Muscle layer of colon (tissue), 2 donors: Measurements from ENCODE around the gene GAB2.

Experiments used
- H3K27ac ChIP-seq: one replicate; pipeline ENCODE4 v1.7.0; 2013; ENCODE audit warnings: low read depth, mild to moderate bottlenecking, low read length, moderate library complexity
- H3K27me3 ChIP-seq, 2 donors: one replicate each; pipeline ENCODE4 v1.7.0; 2013; ENCODE audit warnings: low read length in 2 of 2, mild to moderate bottlenecking in 2 of 2; ENCODE audit not compliant: insufficient read depth in 2 of 2, control insufficient read depth in 1 of 2
- H3K36me3 ChIP-seq: one replicate; pipeline ENCODE4 v1.7.0; 2013; ENCODE audit warnings: mild to moderate bottlenecking, low read length; ENCODE audit not compliant: insufficient read depth
- H3K4me1 ChIP-seq: one replicate; pipeline ENCODE4 v1.7.0; 2013; ENCODE audit warnings: mild to moderate bottlenecking, low read length; ENCODE audit not compliant: insufficient read depth
- H3K4me3 ChIP-seq, 2 donors: one replicate each; pipeline ENCODE4 v1.7.0; 2013; ENCODE audit warnings: low read length in 2 of 2, low read depth in 1 of 2, mild to moderate bottlenecking in 1 of 2, moderate library complexity in 1 of 2
- H3K9ac ChIP-seq: one replicate; pipeline ENCODE4 v1.7.0; 2013; ENCODE audit warnings: low read length
- H3K9me3 ChIP-seq: one replicate; pipeline ENCODE4 v1.7.0; 2013; ENCODE audit warnings: mild to moderate bottlenecking, low read length
- donor health status: abdominal sarcoma.
- donor health status: Adenocarcinoma of cecum.

Gene GAB2

DNA sequence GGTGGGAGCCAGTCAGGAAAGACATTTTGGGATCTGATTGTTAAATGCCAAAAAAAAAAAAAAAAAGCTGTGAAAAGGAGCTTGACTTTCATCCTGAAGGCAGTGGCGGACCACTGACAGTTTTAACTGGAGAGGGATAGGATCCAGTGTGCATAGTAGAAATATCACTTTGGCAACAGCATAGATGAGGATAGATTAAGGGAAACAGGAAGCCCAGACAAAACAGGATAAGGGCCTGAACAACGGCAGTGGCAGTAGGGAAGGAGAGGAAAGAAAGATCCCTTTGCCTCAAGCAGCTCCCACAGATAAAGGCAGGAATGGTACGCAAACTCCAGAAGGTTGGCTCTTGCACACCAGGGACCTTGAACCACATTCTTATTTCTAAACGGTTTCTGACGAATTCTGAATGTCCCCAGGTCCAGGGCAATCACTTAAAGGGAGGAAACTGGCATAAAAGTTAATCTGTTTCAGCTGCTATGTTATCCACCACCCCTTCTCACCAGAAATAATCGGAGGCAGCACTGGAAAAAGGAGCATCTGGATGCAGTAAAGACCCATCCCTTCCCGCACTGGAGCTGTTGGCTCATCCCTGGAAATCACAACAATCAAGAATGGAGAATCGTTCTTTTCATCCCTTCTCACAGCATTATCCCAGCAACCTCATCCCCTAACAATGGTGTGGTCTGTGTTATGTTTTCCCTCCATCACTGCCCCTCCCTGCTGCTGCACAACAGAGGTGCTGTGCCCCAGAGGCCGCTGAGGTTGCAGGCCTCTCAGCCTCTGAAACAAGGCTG lies 99.1 kb downstream of the GAB2 start:
- Histone ChIP-seq H3K4me3 (no peak overlapping the region), H3K4me1 (peaks cover 35% of the 10 kb centered on the region), H3K27ac (peak overlapping the region; percentile 39), H3K27me3 (no peaks in the 10 kb centered on the region), H3K36me3 (no peaks in the 10 kb centered on the region), H3K9me3 (no peaks in the 10 kb centered on the region), H3K9ac (no peak overlapping the region)

DNA sequence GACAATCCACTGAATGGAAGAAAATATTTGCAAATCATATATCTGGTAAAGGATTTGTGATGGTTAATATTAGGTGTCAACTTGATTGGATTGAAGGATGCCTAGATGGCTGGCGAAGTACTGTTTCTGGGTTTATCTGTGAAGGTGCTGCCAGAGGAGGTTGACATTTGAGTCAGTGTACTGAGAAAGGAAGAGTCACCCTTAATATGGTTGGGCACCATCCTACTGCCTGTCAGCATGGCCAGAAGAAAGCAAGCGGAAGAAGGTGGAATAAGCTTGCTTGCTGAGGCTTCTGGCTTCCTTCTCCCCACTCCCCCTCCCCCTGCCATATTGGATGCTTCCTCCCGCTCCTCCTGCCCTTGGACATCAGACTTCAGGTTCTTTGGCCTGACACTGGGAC lies 101.9 kb downstream of the GAB2 start:
- no peaks in the 10 kb centered on the region for H3K27me3 ChIP-seq
- no peak overlapping the region for H3K27ac ChIP-seq
- no peak overlapping the region for H3K4me3 ChIP-seq
- H3K9me3 ChIP-seq, result no peaks in the 10 kb centered on the region
- H3K4me1 ChIP-seq, result peaks cover 41% of the 10 kb centered on the region
- H3K36me3 ChIP-seq, result no peaks in the 10 kb centered on the region
- H3K9ac ChIP-seq, result no peak overlapping the region

DNA sequence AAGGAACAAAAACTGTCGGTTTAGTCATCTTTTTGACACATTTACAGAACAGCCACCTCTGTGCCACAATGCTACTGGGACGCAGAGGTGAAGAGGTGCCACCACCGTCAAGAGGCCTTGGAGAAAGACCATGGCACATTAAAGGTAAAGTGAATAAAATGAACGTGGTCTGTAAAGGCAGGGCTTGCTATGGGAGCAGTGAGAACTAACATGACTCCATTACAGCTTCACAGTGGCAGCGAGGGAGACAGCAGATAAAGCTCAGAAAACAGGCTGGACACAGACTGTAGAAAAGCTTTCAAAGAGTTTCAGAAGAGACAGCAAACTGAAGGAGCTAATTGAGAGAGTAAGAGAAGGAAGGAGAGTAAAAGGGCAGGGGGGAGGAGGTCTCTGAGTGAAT lies 102.9 kb downstream of the GAB2 start:
- Histone ChIP-seq H3K4me3 (no peak overlapping the region), H3K36me3 (no peaks in the 10 kb centered on the region), H3K4me1 (peaks cover 37% of the 10 kb centered on the region), H3K27me3 (no peaks in the 10 kb centered on the region), H3K9ac (no peak overlapping the region), H3K9me3 (no peaks in the 10 kb centered on the region), H3K27ac (no peak overlapping the region)

DNA sequence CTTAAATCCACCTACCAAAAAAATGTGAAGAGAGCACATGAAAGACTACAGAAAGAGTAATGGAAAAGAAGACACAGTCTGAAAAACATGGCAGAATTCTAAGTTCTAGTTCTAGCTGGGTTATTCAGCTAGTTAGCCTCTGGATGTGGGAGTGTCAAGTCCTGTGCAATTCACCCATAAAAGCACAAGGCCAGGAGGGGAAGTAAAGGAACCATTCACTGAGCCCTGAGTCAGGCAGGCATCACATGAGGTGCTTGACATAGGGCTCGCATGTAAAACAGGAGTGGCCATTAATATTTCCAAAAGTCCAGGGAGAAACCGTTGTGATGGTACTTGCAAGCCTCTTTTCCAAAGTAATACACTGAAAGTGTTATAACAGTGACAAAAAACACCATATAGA lies 103.7 kb downstream of the GAB2 start:
- H3K4me1 ChIP-seq, result peaks cover 28% of the 10 kb centered on the region
- no peak overlapping the region for H3K9ac ChIP-seq
- H3K27ac ChIP-seq, result no peak overlapping the region
- no peaks in the 10 kb centered on the region for H3K27me3 ChIP-seq
- H3K4me3 ChIP-seq, result no peak overlapping the region
- no peaks in the 10 kb centered on the region for H3K9me3 ChIP-seq
- H3K36me3 ChIP-seq, result no peaks in the 10 kb centered on the region

DNA sequence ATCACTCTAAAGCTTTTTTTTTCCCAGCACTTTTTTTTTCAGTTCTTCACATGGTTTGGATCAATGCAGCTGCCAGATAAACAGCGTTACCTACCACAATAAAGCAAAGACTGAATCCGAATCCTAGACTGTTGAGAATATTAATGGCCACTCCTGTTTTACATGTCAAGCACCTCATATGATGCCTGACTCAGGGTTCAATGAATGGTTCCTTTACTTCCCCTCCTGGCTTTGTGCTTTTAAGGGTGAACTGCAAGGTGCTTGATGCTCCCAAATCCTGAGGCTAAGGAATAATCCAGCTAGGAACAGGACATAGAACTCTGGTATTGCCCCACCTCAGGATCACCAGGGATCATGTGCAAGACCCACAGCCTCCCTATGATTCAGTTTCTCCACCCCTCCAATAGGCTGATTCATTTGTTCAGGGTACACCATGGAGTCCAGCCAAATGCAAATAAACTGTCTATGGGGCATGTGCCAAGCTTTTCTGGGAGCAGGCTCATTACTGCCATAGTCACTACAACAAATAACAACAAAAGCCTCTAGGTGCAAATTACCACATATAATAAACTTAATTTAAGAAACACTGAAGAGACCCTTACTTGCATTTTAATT lies 104.3 kb downstream of the GAB2 start:
- no peak overlapping the region for H3K4me3 ChIP-seq
- peaks cover 22% of the 10 kb centered on the region for H3K4me1 ChIP-seq
- H3K9me3 ChIP-seq, result no peaks in the 10 kb centered on the region
- H3K27me3 ChIP-seq, result no peaks in the 10 kb centered on the region
- no peaks in the 10 kb centered on the region for H3K36me3 ChIP-seq
- H3K9ac ChIP-seq, result no peak overlapping the region
- H3K27ac ChIP-seq, result no peak overlapping the region

DNA sequence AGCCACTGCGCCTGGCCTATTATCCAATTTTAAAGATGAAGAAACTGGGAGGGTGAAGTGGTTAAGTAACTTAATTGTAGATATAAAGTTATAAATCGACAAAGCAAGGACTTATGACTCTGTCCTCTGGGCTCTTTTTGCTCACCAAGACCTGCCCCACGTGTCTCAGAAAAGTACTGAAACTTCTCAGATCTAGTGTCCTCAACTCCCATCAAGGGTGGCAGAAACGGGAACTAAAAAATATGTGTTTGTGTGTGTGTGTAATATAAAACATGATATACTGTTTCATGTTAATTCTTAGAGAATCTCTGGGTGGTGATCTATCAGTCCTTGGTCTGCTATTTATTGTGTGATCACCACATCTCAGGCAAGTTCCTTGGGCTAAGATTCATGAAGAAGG lies 104.9 kb downstream of the GAB2 start:
- H3K9ac ChIP-seq, result no peak overlapping the region
- no peak overlapping the region for H3K27ac ChIP-seq
- H3K9me3 ChIP-seq, result no peaks in the 10 kb centered on the region
- no peaks in the 10 kb centered on the region for H3K36me3 ChIP-seq
- H3K27me3 ChIP-seq, result no peaks in the 10 kb centered on the region
- H3K4me3 ChIP-seq, result no peak overlapping the region
- H3K4me1 ChIP-seq, result peaks cover 18% of the 10 kb centered on the region

DNA sequence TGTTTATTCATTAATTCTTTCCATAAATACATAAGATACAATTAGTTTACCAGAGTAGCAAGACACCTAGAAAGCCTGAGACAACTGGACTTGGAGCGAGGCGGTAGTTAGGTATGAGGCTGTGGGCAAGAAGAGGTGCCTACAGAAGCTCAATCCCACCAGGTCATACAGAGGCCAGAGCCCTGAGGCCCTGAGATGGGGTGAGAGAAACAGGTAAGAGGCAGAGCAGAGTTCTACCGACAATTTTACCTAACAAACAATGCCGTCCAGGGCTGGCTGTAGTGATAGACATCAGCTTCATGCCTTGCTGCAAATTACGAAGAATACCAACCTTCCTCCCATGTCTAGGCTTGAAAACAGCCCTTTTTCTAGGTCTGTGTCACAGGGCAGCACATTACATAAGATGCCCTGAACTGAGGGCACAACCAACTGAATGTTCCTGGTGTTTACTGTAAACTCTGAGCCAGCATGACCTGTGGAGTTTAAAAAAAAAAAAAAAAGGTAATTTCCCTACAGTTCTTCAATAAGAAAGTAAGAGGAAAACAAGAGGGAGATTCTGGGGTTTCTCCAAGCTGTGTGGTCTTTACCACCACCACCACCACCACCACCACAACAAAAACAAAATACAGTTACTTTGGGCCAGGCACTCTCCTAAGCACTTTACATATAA lies 105.8 kb downstream of the GAB2 start:
- Histone ChIP-seq H3K9ac (no peak overlapping the region), H3K4me1 (peaks cover 17% of the 10 kb centered on the region), H3K36me3 (no peaks in the 10 kb centered on the region), H3K9me3 (no peaks in the 10 kb centered on the region), H3K4me3 (no peak overlapping the region), H3K27ac (no peak overlapping the region), H3K27me3 (no peaks in the 10 kb centered on the region)

DNA sequence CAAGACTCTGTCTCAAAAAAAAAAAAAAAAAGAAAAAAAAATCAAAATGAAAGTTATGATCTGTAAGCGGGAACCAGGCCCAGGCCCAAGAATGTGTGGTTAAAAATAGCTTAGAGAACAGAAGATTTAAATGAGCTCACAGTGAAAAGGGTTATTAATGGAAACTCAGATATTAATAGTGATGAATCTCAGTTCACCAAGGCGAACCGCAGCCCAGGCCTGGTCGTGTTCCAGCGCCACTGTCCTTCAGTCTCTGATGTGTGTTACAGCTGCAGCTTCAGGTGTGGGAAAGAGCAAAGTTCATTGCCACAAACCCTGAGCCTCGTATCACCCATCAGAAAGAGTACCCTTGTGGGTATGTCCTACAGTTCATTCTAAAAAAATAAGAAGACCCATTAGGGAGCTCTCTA lies 107.1 kb downstream of the GAB2 start:
- H3K27ac ChIP-seq, result no peak overlapping the region
- H3K36me3 ChIP-seq, result no peaks in the 10 kb centered on the region
- no peaks in the 10 kb centered on the region for H3K9me3 ChIP-seq
- H3K4me1 ChIP-seq, result peaks cover 17% of the 10 kb centered on the region
- H3K9ac ChIP-seq, result no peak overlapping the region
- no peak overlapping the region for H3K4me3 ChIP-seq
- H3K27me3 ChIP-seq, result no peaks in the 10 kb centered on the region

DNA sequence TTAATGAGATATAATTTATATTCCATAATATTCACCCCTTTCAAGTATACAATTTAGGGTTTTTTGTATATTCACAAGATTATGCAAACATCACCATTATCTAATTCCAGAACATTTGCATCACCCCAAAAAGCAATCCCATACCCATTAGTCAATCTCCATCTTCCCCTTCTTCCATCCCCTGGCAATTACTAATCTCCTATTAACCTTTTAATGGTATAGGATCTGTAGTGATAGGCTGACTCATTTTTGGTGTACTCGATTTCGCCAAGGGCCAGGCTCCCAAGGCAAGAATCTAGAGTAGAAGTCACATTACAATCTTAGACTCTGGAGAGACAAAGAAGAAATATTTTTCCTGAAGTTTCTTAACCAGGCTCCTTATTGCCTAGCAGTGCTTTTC lies 113.4 kb downstream of the GAB2 start:
- no peaks in the 10 kb centered on the region for H3K9me3 ChIP-seq
- no peaks in the 10 kb centered on the region for H3K27me3 ChIP-seq
- H3K27ac ChIP-seq, result no peak overlapping the region
- H3K9ac ChIP-seq, result no peak overlapping the region
- no peak overlapping the region for H3K4me3 ChIP-seq
- no peaks in the 10 kb centered on the region for H3K4me1 ChIP-seq
- no peaks in the 10 kb centered on the region for H3K36me3 ChIP-seq

DNA sequence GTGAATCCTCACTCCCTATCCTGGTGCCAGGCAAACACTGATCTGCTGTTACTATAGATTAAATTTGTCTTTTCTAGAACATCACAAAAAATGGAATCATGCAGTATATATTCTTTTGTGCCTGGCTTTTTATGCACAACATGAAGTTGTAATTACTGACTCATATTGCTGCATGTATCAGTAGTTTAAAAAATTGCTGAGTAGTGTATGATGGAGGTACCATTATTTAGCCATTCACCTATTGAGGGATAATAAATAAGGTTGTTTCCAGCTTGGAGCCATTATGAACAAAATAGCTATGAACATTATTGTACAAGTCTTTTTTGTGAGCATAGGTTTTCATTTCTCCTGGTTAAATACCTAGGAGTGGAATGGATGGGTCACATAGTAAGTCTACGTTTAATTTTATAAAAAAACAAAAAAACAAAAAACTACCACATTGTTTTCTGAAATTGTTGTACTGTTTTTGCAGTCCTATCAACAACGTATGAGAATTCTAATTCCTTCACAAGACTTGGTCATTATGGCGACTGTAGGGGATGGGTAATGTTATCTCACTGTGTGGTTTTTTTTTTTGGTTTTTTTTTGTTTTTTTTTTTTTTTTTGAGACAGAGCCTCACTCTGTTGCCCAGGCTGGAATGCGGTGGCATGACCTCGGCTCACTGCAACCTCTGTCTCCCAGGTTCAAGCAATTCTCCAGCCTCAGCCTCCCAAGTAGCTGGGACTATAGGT lies 117.3 kb downstream of the GAB2 start:
- Histone ChIP-seq H3K4me3 (no peak overlapping the region), H3K27ac (no peak overlapping the region), H3K4me1 (peaks cover 3% of the 10 kb centered on the region), H3K9ac (no peak overlapping the region), H3K27me3 (no peaks in the 10 kb centered on the region), H3K9me3 (no peaks in the 10 kb centered on the region), H3K36me3 (no peaks in the 10 kb centered on the region)

DNA sequence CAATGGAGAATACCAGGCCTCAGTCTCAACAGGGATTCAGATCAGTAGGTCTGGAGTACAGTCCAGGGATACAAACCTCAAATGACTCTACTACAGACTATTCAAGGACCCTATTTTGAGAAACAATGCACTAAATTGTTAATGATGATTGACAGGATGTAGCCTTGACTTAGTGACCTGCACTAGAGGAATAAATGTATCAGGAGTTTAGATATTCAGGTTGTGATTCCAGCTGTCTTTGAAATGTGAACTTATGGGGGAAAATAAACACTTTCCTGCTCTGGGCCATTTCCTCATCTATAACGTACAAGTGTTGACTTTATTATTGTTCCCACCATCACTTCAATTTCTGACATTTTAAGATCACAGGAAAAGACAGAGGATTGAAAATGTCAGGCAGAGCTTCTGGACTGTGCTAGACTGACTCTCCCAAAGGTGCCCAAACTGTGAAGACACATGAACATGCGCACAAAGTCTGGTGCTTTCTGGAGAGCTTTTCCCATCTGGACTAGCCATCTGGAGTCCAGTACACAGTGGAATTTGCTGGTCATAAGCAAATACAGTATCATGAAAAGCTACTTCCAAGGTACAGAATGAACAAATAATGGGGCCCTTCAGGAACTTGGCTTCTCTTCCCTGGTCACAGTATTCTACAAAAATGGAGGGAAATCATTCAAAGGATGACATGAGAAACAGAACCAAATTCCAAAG lies 118.5 kb downstream of the GAB2 start:
- Histone ChIP-seq H3K9me3 (no peaks in the 10 kb centered on the region), H3K9ac (no peak overlapping the region), H3K27me3 (no peaks in the 10 kb centered on the region), H3K36me3 (no peaks in the 10 kb centered on the region), H3K27ac (no peak overlapping the region), H3K4me3 (no peak overlapping the region), H3K4me1 (peaks cover 3% of the 10 kb centered on the region)
